C4-2B (cell line): ENCODE data around the gene FNDC3B.

Experiments
- H3K27ac ChIP-seq: fragments of 450-650 bp; 2 replicates; pipeline ENCODE4 v1.5.1; 2017
- CTCF ChIP-seq: fragments of 450-650 bp; conservative IDR thresholded peaks from 2 replicates; pipeline ENCODE4 v1.5.1; 2017; ENCODE audit warnings: mild to moderate bottlenecking
- ZFX ChIP-seq: fragments of 450-650 bp; IDR thresholded peaks from 2 replicates; pipeline ENCODE4 v1.6.1; 2017

FNDC3B gene

GRCh38 chr3:172078244-172078643 is 38.9 kb downstream of the FNDC3B start:
- H3K27ac ChIP-seq: no peak overlapping the region
- TF ChIP-seq ZFX (no peak), CTCF (no peak)

GRCh38 chr3:172078721-172079120 is 39.3 kb downstream of the FNDC3B start:
- TF ChIP-seq ZFX (no peak), CTCF (no peak)
- H3K27ac ChIP-seq: no peak overlapping the region

- no peak overlapping the region for H3K27ac ChIP-seq
- no peak for TF ChIP-seq CTCF
Observed at GRCh38 chr3:172079326-172079976, 40.1 kb downstream of the FNDC3B start.

- no peak for TF ChIP-seq CTCF
- TF ChIP-seq ZFX: no peak
- H3K27ac ChIP-seq: no peak overlapping the region
Observed at GRCh38 chr3:172080503-172080902, 41.1 kb downstream of the FNDC3B start.

GRCh38 chr3:172082269-172082668 is 42.9 kb downstream of the FNDC3B start:
- TF ChIP-seq ZFX (no peak), CTCF (no peak)
- no peak overlapping the region for H3K27ac ChIP-seq

GRCh38 chr3:172082820-172083513 is 43.6 kb downstream of the FNDC3B start:
- no peak overlapping the region for H3K27ac ChIP-seq
- no peak for TF ChIP-seq CTCF
- TF ChIP-seq ZFX: no peak

GRCh38 chr3:172083995-172084409 is 44.6 kb downstream of the FNDC3B start:
- no peak for TF ChIP-seq ZFX
- TF ChIP-seq CTCF: no peak
- no peak overlapping the region for H3K27ac ChIP-seq
